ENCODE data around the gene PTGER4.
"Not testable (repeated sequence)": the region's sequence is repeated elsewhere in the genome, so short reads cannot be mapped to it uniquely, and the experiment has no call there.

PTGER4 gene

GRCh38 chr5:40679913-40680681, at the start of gene PTGER4:
Gene PTGER4, plus strand, starts transcription at chr5:40679915. Its CDS starts 1,079 bp downstream, at chr5:40680994.
- no peak for DNase-seq

- no peak for DNase-seq
These were observed 49.6 kb upstream of the PTGER4 start for GRCh38 chr5:40630126-40630525.

GRCh38 chr5:40631236-40631635, 48.5 kb upstream of the PTGER4 start:
- no peak for DNase-seq

GRCh38 chr5:40634154-40634553, 45.6 kb upstream of the PTGER4 start:
- no peak for DNase-seq

- DNase-seq, result no peak
These were observed 45.1 kb upstream of the PTGER4 start for GRCh38 chr5:40634593-40634992.

GRCh38 chr5:40639531-40639930, 40.2 kb upstream of the PTGER4 start:
- DNase-seq, result not testable (repeated sequence)

GRCh38 chr5:40646266-40646665, 33.4 kb upstream of the PTGER4 start:
- DNase-seq, result no peak

- no peak for DNase-seq
These were observed 31.6 kb upstream of the PTGER4 start for GRCh38 chr5:40648150-40648549.

GRCh38 chr5:40649463-40650030, 30.2 kb upstream of the PTGER4 start:
- DNase-seq, result no peak

- no peak for DNase-seq
These were observed 28.5 kb upstream of the PTGER4 start for GRCh38 chr5:40651201-40651600.

- DNase-seq, result no peak
These were observed 27.1 kb upstream of the PTGER4 start for GRCh38 chr5:40652441-40653220.

GRCh38 chr5:40653221-40654022, 26.3 kb upstream of the PTGER4 start:
- no peak for DNase-seq

- DNase-seq, result no peak
These were observed 25.2 kb upstream of the PTGER4 start for GRCh38 chr5:40654377-40654991.

- DNase-seq, result no peak
These were observed 24.6 kb upstream of the PTGER4 start for GRCh38 chr5:40655138-40655537.

GRCh38 chr5:40656091-40656490, 23.6 kb upstream of the PTGER4 start:
- DNase-seq, result not testable (repeated sequence)

GRCh38 chr5:40656766-40657165, 22.9 kb upstream of the PTGER4 start:
- no peak for DNase-seq

GRCh38 chr5:40660751-40661150, 19.0 kb upstream of the PTGER4 start:
- no peak for DNase-seq

- DNase-seq, result no peak
These were observed 13.9 kb upstream of the PTGER4 start for GRCh38 chr5:40665635-40666298.

GRCh38 chr5:40666657-40667056, 13.1 kb upstream of the PTGER4 start:
- no peak for DNase-seq

GRCh38 chr5:40667161-40667663, 12.5 kb upstream of the PTGER4 start:
- no peak for DNase-seq

- no peak for DNase-seq
These were observed 9.9 kb upstream of the PTGER4 start for GRCh38 chr5:40669606-40670390.

All from NCI-H526 (cell line).